Endodermal cell (in vitro differentiated cells): ENCODE data around the gene MUC2. TPM values are rescaled to one million over a fixed set of nuclear protein-coding genes. Genes with fewer than 3 reads are reported as not detected.

Source experiments
- DNase-seq: peaks from one replicate; pipeline ENCODE4 v3.0.0-alpha.2; 2017
- H3K27ac ChIP-seq: 2 replicates; pipeline ENCODE4 v1.5.1; 2013; ENCODE audit warnings: mild to moderate bottlenecking, low read depth, low read length, moderate library complexity
- H3K27me3 ChIP-seq: 2 replicates; pipeline ENCODE4 v1.6.1; 2013; ENCODE audit warnings: mild to moderate bottlenecking, low read length, moderate library complexity; ENCODE audit not compliant: insufficient read depth, control insufficient read depth, poor library complexity, severe bottlenecking
- H3K36me3 ChIP-seq: 2 replicates; pipeline ENCODE4 v1.7.0; 2013; ENCODE audit warnings: mild to moderate bottlenecking, low read length, moderate library complexity; ENCODE audit not compliant: control insufficient read depth, insufficient read depth
- H3K4me1 ChIP-seq: one replicate; pipeline ENCODE4 v1.7.0; 2013; ENCODE audit warnings: low read length; ENCODE audit not compliant: control insufficient read depth, insufficient read depth
- H3K4me3 ChIP-seq: 2 replicates; pipeline ENCODE4 v1.5.1; 2013; ENCODE audit warnings: mild to moderate bottlenecking, low read length, moderate library complexity
- H3K9ac ChIP-seq: 2 replicates; pipeline ENCODE4 v1.6.1; 2013; ENCODE audit warnings: mild to moderate bottlenecking, low read length, moderate library complexity; ENCODE audit not compliant: poor library complexity, severe bottlenecking; ENCODE audit errors: extremely low read depth
- H3K9me3 ChIP-seq: 2 replicates; pipeline ENCODE4 v1.6.1; 2013; ENCODE audit warnings: mild to moderate bottlenecking, low read length, moderate library complexity; ENCODE audit not compliant: control insufficient read depth
- H3K27ac Mint-ChIP-seq: 2 replicates; pipeline ENCODE4 v1.8.0; 2020; ENCODE audit warnings: mixed read lengths
- H3K27me3 Mint-ChIP-seq: 2 replicates; pipeline ENCODE4 v1.8.0; 2021; ENCODE audit warnings: mild to moderate bottlenecking, mixed read lengths; ENCODE audit not compliant: insufficient read depth
- H3K36me3 Mint-ChIP-seq: 2 replicates; pipeline ENCODE4 v1.8.0; 2020; ENCODE audit warnings: low read depth, mixed read lengths
- H3K4me1 Mint-ChIP-seq: 2 replicates; pipeline ENCODE4 v1.8.0; 2020; ENCODE audit warnings: mixed read lengths
- H3K4me3 Mint-ChIP-seq: 2 replicates; pipeline ENCODE4 v1.8.0; 2020; ENCODE audit warnings: mild to moderate bottlenecking, moderate library complexity, mixed read lengths
- H3K9me3 Mint-ChIP-seq: 2 replicates; pipeline ENCODE4 v1.8.0; 2020; ENCODE audit warnings: mild to moderate bottlenecking, mixed read lengths
- CTCF ChIP-seq: fragments of 200-600 bp; sonication (generic); conservative IDR thresholded peaks from 2 replicates; pipeline ENCODE4 v1.5.0; 2021; ENCODE audit warnings: antibody characterized with exemption, mild to moderate bottlenecking
- WGBS, 2 experiments: methylation state at CpG; one replicate each; pipeline versions ENCODE4 v1.1.5 to v1.1.7; 2013; ENCODE audit warnings: missing lambda C conversion rate in 2 of 2, mixed read lengths in 1 of 2; ENCODE audit not compliant: insufficient coverage in 1 of 2, insufficient read length in 1 of 2; 5-methylcytosine and 5-hydroxymethylcytosine counted together
- total RNA-seq, 2 donors: library from RNA; stranded (reverse); fragmentation: NEBNext Ultra II Directional in 1 of 2; extraction: Animal tissue kit (Norgen Biotek cat#: 25700) in 1 of 2; gene quantifications; 2 replicates in 1 of 2; 3 replicates in 1 of 2; pipeline ENCODE4 v1.2.1, GENCODE V29; 2021

The MUC2 gene
- total RNA-seq, 2 donors from 2014 or later = not detected

DNA sequence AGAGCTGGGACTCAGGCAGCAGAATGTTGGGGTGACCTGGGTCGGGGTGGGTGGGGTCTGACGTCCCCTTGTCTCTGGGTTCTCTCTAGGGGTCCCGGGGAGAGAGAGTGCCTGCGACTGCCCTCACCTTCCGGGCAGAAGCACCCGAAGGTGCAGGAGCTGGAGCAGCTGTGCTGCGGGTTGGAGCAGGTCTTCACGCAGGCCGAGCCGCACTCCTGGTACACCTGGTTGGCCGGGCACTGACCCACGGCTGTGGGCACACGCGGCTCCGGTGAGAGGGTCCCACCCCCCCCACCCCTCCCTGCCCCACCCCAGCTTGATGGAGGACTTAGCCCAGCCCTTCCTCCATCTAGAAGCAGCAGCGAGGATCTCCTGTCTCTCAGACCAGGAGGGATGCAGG is 44.6 kb upstream of the MUC2 start:
- 84 to 93% methylated on average over 4 to 16 of the region's 16 CpGs for WGBS, 2 experiments
- H3K9ac ChIP-seq = no peak overlapping the region
- H3K27me3 Mint-ChIP-seq = no peaks in the 10 kb centered on the region
- DNase-seq = no peak
- no peaks in the 10 kb centered on the region for H3K9me3 ChIP-seq
- no peak overlapping the region for H3K27ac Mint-ChIP-seq
- H3K9me3 Mint-ChIP-seq = no peaks in the 10 kb centered on the region
- TF ChIP-seq CTCF = no peak
- no peak overlapping the region for H3K4me3 Mint-ChIP-seq
- no peaks in the 10 kb centered on the region for H3K36me3 Mint-ChIP-seq
- no peaks in the 10 kb centered on the region for H3K4me1 Mint-ChIP-seq
- H3K4me1 ChIP-seq = no peaks in the 10 kb centered on the region
- H3K27me3 ChIP-seq = no peaks in the 10 kb centered on the region
- no peaks in the 10 kb centered on the region for H3K36me3 ChIP-seq
- H3K27ac ChIP-seq = no peak overlapping the region
- H3K4me3 ChIP-seq = no peak overlapping the region

DNA sequence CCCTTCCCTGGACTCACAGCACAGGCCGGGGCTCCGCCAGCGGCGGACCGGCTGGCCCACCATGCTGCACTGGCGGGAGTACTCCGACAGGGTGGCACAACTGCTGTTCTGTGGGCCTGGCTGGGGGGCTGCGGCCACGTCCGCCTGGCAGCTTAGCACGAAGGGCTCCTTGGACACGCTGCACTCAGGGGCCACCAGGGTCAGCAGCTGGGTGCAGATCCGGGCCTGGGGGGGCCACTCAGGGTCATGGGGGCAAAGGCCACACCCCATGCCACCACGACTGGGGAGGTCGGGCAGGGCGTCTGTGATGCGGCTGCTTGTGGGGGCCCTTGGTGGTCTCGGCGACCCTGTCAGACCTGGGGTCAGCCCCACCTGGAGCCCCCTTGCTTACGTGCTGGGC is 44.1 kb upstream of the MUC2 start:
- H3K9me3 Mint-ChIP-seq = no peaks in the 10 kb centered on the region
- H3K36me3 Mint-ChIP-seq = no peaks in the 10 kb centered on the region

DNA sequence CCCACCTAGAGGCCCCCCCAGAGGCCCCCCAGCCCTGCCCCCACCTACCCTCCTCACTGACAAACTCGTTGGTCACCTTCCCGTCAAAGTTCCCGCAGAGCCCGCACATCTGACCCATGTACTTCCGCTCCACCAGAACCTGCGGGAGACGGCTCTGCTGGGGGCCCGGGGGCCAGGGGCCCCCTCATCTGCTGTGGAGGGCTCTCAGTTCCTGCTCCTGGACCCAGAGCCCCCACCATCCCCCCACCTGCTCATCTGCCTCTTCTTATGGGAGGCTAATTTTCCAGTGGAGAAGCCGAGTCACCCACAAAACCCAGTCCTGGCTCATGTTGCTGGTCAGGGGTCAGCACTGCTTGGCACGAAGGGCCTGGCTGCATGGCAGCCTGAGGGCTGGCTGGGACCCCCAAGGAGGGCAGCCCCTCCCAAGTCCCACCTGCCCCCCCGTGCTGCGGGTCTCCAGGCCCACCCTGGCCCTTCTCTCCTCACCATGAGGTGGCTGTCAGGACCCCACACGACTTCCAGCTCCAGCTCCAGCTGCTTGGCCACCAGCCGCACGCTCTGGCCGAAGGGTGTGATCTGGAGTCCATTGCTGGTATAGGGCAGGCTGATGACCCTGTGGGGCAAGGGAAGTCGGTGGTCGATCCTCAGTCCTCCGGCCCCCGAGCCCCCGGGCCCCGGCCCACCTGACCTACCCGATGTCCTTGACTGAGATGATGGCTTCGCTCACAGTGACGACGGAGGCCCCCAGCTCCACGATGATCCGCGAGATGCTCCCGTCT is 43.4 kb upstream of the MUC2 start:
- no peaks in the 10 kb centered on the region for H3K4me1 Mint-ChIP-seq
- H3K9me3 ChIP-seq = no peaks in the 10 kb centered on the region
- H3K36me3 ChIP-seq = no peaks in the 10 kb centered on the region
- H3K4me1 ChIP-seq = no peaks in the 10 kb centered on the region
- no peak overlapping the region for H3K27ac Mint-ChIP-seq
- no peak for DNase-seq
- no peaks in the 10 kb centered on the region for H3K9me3 Mint-ChIP-seq
- H3K27me3 Mint-ChIP-seq = no peaks in the 10 kb centered on the region
- no peak overlapping the region for H3K27ac ChIP-seq
- H3K36me3 Mint-ChIP-seq = no peaks in the 10 kb centered on the region
- H3K4me3 Mint-ChIP-seq = no peak overlapping the region
- WGBS, 2 experiments = 94 to 96% methylated on average over 21 to 30 of the region's 30 CpGs
- TF ChIP-seq CTCF = no peak
- no peaks in the 10 kb centered on the region for H3K27me3 ChIP-seq
- H3K9ac ChIP-seq = no peak overlapping the region
- no peak overlapping the region for H3K4me3 ChIP-seq

More for the DNA sequence above, 44.1 kb upstream of the MUC2 start:
- Histone ChIP-seq H3K4me1 (no peaks in the 10 kb centered on the region), H3K9me3 (no peaks in the 10 kb centered on the region), H3K27me3 (no peaks in the 10 kb centered on the region), H3K27ac (no peak overlapping the region), H3K9ac (no peak overlapping the region), H3K4me3 (no peak overlapping the region), H3K36me3 (no peaks in the 10 kb centered on the region)
- WGBS, 2 experiments = 90 to 97% methylated on average over 11 to 20 of the region's 20 CpGs
- Mint-ChIP-seq H3K27ac (no peak overlapping the region), H3K4me3 (no peak overlapping the region), H3K4me1 (no peaks in the 10 kb centered on the region), H3K27me3 (no peaks in the 10 kb centered on the region)
- TF ChIP-seq CTCF = no peak
- DNase-seq = no peak
